ENCODE data around the gene ZNFX1. TPM values are rescaled to one million over a fixed set of nuclear protein-coding genes. Genes with fewer than 3 reads are reported as not detected.

The ZNFX1 gene
- total and polyA plus RNA-seq, 9 of the 15 experiments (the other 6 are each of a cell fraction or from before 2014, with no cell fraction given) = 3.8 to 13.8 (median 10.3) TPM

- no peak for TF ChIP-seq CUX1 (CRISPR knock-in tag; IDR thresholded peaks at IDR 0.05)
- TF ChIP-seq NFRKB (IDR thresholded peaks at IDR 0.05; ENCODE audit: low read depth) = no peak
- no peak for TF ChIP-seq HBP1 (CRISPR knock-in tag; IDR thresholded peaks at IDR 0.05)
- TF ChIP-seq DIDO1 (tag; IDR thresholded peaks at IDR 0.05; ENCODE audit: low read depth) = no peak
- no peak for TF ChIP-seq KHSRP (IDR thresholded peaks at IDR 0.05)
- no peak for TF ChIP-seq ZNF668 (CRISPR knock-in tag; IDR thresholded peaks at IDR 0.05)
- TF ChIP-seq RFX1 (IDR thresholded peaks at IDR 0.05) = no peak
- no peak for TF ChIP-seq SIN3B (IDR thresholded peaks at IDR 0.05; ENCODE audit: low read depth)
- no peak for TF ChIP-seq ZNF764 (CRISPR knock-in tag; IDR thresholded peaks at IDR 0.05; ENCODE audit: low read depth)
- TF ChIP-seq, protein P1, sequence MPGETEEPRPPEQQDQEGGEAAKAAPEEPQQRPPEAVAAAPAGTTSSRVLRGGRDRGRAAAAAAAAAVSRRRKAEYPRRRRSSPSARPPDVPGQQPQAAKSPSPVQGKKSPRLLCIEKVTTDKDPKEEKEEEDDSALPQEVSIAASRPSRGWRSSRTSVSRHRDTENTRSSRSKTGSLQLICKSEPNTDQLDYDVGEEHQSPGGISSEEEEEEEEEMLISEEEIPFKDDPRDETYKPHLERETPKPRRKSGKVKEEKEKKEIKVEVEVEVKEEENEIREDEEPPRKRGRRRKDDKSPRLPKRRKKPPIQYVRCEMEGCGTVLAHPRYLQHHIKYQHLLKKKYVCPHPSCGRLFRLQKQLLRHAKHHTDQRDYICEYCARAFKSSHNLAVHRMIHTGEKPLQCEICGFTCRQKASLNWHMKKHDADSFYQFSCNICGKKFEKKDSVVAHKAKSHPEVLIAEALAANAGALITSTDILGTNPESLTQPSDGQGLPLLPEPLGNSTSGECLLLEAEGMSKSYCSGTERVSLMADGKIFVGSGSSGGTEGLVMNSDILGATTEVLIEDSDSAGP (CRISPR knock-in tag; IDR thresholded peaks at IDR 0.05) = no peak
- no peak for TF ChIP-seq CC2D1A (IDR thresholded peaks at IDR 0.05)
- TF ChIP-seq XRCC4 (IDR thresholded peaks at IDR 0.05; ENCODE audit: extremely low read depth, insufficient read depth, insufficient read length) = no peak
- no peak for TF ChIP-seq ARID1B (IDR thresholded peaks at IDR 0.05)
- TF ChIP-seq SFPQ (IDR thresholded peaks at IDR 0.05; ENCODE audit: low read depth, low read length) = no peak
Measured at GRCh38 chr20:49259284-49259683, 18.6 kb downstream of the ZNFX1 start (continued).
